Endodermal cell (in vitro differentiated cells): ENCODE measurements around the gene CELF2. TPM values are rescaled to one million over a fixed set of nuclear protein-coding genes. Genes with fewer than 3 reads are reported as not detected.

ENCODE experiments used
- DNase-seq: peaks from one replicate; pipeline ENCODE4 v3.0.0-alpha.2; 2017
- H3K27ac ChIP-seq: 2 replicates; pipeline ENCODE4 v1.5.1; 2013; ENCODE audit warnings: mild to moderate bottlenecking, low read depth, low read length, moderate library complexity
- H3K27me3 ChIP-seq: 2 replicates; pipeline ENCODE4 v1.6.1; 2013; ENCODE audit warnings: mild to moderate bottlenecking, low read length, moderate library complexity; ENCODE audit not compliant: insufficient read depth, control insufficient read depth, poor library complexity, severe bottlenecking
- H3K36me3 ChIP-seq: 2 replicates; pipeline ENCODE4 v1.7.0; 2013; ENCODE audit warnings: mild to moderate bottlenecking, low read length, moderate library complexity; ENCODE audit not compliant: control insufficient read depth, insufficient read depth
- H3K4me1 ChIP-seq: one replicate; pipeline ENCODE4 v1.7.0; 2013; ENCODE audit warnings: low read length; ENCODE audit not compliant: control insufficient read depth, insufficient read depth
- H3K4me3 ChIP-seq: 2 replicates; pipeline ENCODE4 v1.5.1; 2013; ENCODE audit warnings: mild to moderate bottlenecking, low read length, moderate library complexity
- H3K9ac ChIP-seq: 2 replicates; pipeline ENCODE4 v1.6.1; 2013; ENCODE audit warnings: mild to moderate bottlenecking, low read length, moderate library complexity; ENCODE audit not compliant: poor library complexity, severe bottlenecking; ENCODE audit errors: extremely low read depth
- H3K9me3 ChIP-seq: 2 replicates; pipeline ENCODE4 v1.6.1; 2013; ENCODE audit warnings: mild to moderate bottlenecking, low read length, moderate library complexity; ENCODE audit not compliant: control insufficient read depth
- H3K27ac Mint-ChIP-seq: 2 replicates; pipeline ENCODE4 v1.8.0; 2020; ENCODE audit warnings: mixed read lengths
- H3K27me3 Mint-ChIP-seq: 2 replicates; pipeline ENCODE4 v1.8.0; 2021; ENCODE audit warnings: mild to moderate bottlenecking, mixed read lengths; ENCODE audit not compliant: insufficient read depth
- H3K36me3 Mint-ChIP-seq: 2 replicates; pipeline ENCODE4 v1.8.0; 2020; ENCODE audit warnings: low read depth, mixed read lengths
- H3K4me1 Mint-ChIP-seq: 2 replicates; pipeline ENCODE4 v1.8.0; 2020; ENCODE audit warnings: mixed read lengths
- H3K4me3 Mint-ChIP-seq: 2 replicates; pipeline ENCODE4 v1.8.0; 2020; ENCODE audit warnings: mild to moderate bottlenecking, moderate library complexity, mixed read lengths
- H3K9me3 Mint-ChIP-seq: 2 replicates; pipeline ENCODE4 v1.8.0; 2020; ENCODE audit warnings: mild to moderate bottlenecking, mixed read lengths
- CTCF ChIP-seq: fragments of 200-600 bp; sonication (generic); conservative IDR thresholded peaks from 2 replicates; pipeline ENCODE4 v1.5.0; 2021; ENCODE audit warnings: antibody characterized with exemption, mild to moderate bottlenecking
- WGBS, 2 experiments: methylation state at CpG; one replicate each; pipeline versions ENCODE4 v1.1.5 to v1.1.7; 2013; ENCODE audit warnings: missing lambda C conversion rate in 2 of 2, mixed read lengths in 1 of 2; ENCODE audit not compliant: insufficient coverage in 1 of 2, insufficient read length in 1 of 2; 5-methylcytosine and 5-hydroxymethylcytosine counted together
- total RNA-seq, 2 donors: library from RNA; stranded (reverse); fragmentation: NEBNext Ultra II Directional in 1 of 2; extraction: Animal tissue kit (Norgen Biotek cat#: 25700) in 1 of 2; gene quantifications; 2 replicates in 1 of 2; 3 replicates in 1 of 2; pipeline ENCODE4 v1.2.1, GENCODE V29; 2021

The CELF2 gene
- total RNA-seq, 2 donors from 2014 or later: 79.9 to 96.1 TPM

GRCh38 chr10:11081408-11081807, 63.7 kb downstream of the CELF2 start:
- no peak overlapping the region for H3K27ac Mint-ChIP-seq

GRCh38 chr10:11082526-11082925, 64.9 kb downstream of the CELF2 start:
- no peak overlapping the region for H3K4me3 Mint-ChIP-seq
- no peaks in the 10 kb centered on the region for H3K4me1 ChIP-seq
- H3K27me3 ChIP-seq: no peaks in the 10 kb centered on the region
- H3K9me3 ChIP-seq: no peaks in the 10 kb centered on the region
- H3K27ac Mint-ChIP-seq: no peak overlapping the region
- no peaks in the 10 kb centered on the region for H3K27me3 Mint-ChIP-seq
- H3K9me3 Mint-ChIP-seq: no peaks in the 10 kb centered on the region
- no peak for TF ChIP-seq CTCF
- no peak for DNase-seq
- H3K4me1 Mint-ChIP-seq: peaks cover 16% of the 10 kb centered on the region
- no peak overlapping the region for H3K4me3 ChIP-seq
- no peak overlapping the region for H3K9ac ChIP-seq
- no peaks in the 10 kb centered on the region for H3K36me3 Mint-ChIP-seq
- H3K27ac ChIP-seq: no peak overlapping the region
- WGBS, 2 experiments: 41 to 60% methylated on average over 1 of the region's 1 CpG
- no peaks in the 10 kb centered on the region for H3K36me3 ChIP-seq

More at GRCh38 chr10:11081408-11081807, 63.7 kb downstream of the CELF2 start:
- Histone ChIP-seq H3K4me3 (no peak overlapping the region), H3K4me1 (no peaks in the 10 kb centered on the region), H3K27me3 (no peaks in the 10 kb centered on the region), H3K9ac (no peak overlapping the region), H3K36me3 (no peaks in the 10 kb centered on the region), H3K27ac (no peak overlapping the region), H3K9me3 (no peaks in the 10 kb centered on the region)
- DNase-seq: no peak
- no peak for TF ChIP-seq CTCF
- Mint-ChIP-seq H3K36me3 (no peaks in the 10 kb centered on the region), H3K4me3 (no peak overlapping the region), H3K9me3 (no peaks in the 10 kb centered on the region), H3K27me3 (no peaks in the 10 kb centered on the region), H3K4me1 (peaks cover 26% of the 10 kb centered on the region)
- 78% methylated on average over 3 of the region's 3 CpGs for WGBS, 2 experiments

GRCh38 chr10:11083051-11083450, 65.4 kb downstream of the CELF2 start:
- H3K4me1 ChIP-seq: no peaks in the 10 kb centered on the region
- H3K4me3 ChIP-seq: no peak overlapping the region
- no peaks in the 10 kb centered on the region for H3K36me3 ChIP-seq
- H3K4me1 Mint-ChIP-seq: peaks cover 16% of the 10 kb centered on the region
- H3K36me3 Mint-ChIP-seq: no peaks in the 10 kb centered on the region
- no peak for TF ChIP-seq CTCF
- no peaks in the 10 kb centered on the region for H3K27me3 Mint-ChIP-seq
- H3K27ac Mint-ChIP-seq: no peak overlapping the region
- 92 to 95% methylated on average over 4 to 6 of the region's 6 CpGs for WGBS, 2 experiments
- H3K9ac ChIP-seq: no peak overlapping the region
- no peaks in the 10 kb centered on the region for H3K9me3 Mint-ChIP-seq
- H3K27me3 ChIP-seq: no peaks in the 10 kb centered on the region
- H3K27ac ChIP-seq: no peak overlapping the region
- no peak for DNase-seq
- no peaks in the 10 kb centered on the region for H3K9me3 ChIP-seq
- H3K4me3 Mint-ChIP-seq: no peak overlapping the region
